ENCODE data around the gene AP3D1.
A peak's percentile ranks its signal among the peaks of the same experiment; 100 is the strongest.
"Not testable (repeated sequence)": the region's sequence is repeated elsewhere in the genome, so short reads cannot be mapped to it uniquely, and the experiment has no call there.

Gene AP3D1

GRCh38 chr19:2108251-2109016 is 42.9 kb downstream of the AP3D1 start:
- no peak for DNase-seq

GRCh38 chr19:2103045-2103707 is 48.2 kb downstream of the AP3D1 start:
- no peak for DNase-seq

GRCh38 chr19:2101417-2102335 is 49.7 kb downstream of the AP3D1 start:
- no peak for DNase-seq

GRCh38 chr19:2100719-2101061 is 50.7 kb downstream of the AP3D1 start:
- DNase-seq = no peak

GRCh38 chr19:2099937-2100718 is 51.2 kb downstream of the AP3D1 start:
- DNase-seq = no peak

- no peak for DNase-seq
These were observed 52.3 kb downstream of the AP3D1 start for GRCh38 chr19:2099054-2099501.

- no peak for DNase-seq
These were observed 53.5 kb downstream of the AP3D1 start for GRCh38 chr19:2097886-2098327.

GRCh38 chr19:2097203-2097885 is 54.0 kb downstream of the AP3D1 start:
- DNase-seq = peak; percentile 28

GRCh38 chr19:2096480-2097202 is 54.7 kb downstream of the AP3D1 start, which contains the start of gene IZUMO4:
Gene IZUMO4 (plus strand): TSS chr19:2096915. CDS start chr19:2096946, 31 bp downstream.
- peak; percentile 89 for DNase-seq

- DNase-seq = no peak
These were observed 55.3 kb downstream of the AP3D1 start, which contains the start of gene MOB3A for GRCh38 chr19:2096034-2096479. Gene MOB3A (minus strand): TSS chr19:2096326. CDS start chr19:2078560, 17,766 bp downstream.

- not testable (repeated sequence) for DNase-seq
These were observed 59.3 kb downstream of the AP3D1 start for GRCh38 chr19:2091926-2092525.

GRCh38 chr19:2089727-2090053 is 61.7 kb downstream of the AP3D1 start:
- no peak for DNase-seq

GRCh38 chr19:2089001-2089711 is 62.2 kb downstream of the AP3D1 start:
- DNase-seq = no peak

- DNase-seq = no peak
These were observed 63.7 kb downstream of the AP3D1 start for GRCh38 chr19:2087621-2088100.

- not testable (repeated sequence) for DNase-seq
These were observed 64.4 kb downstream of the AP3D1 start for GRCh38 chr19:2086695-2087620.

GRCh38 chr19:2084993-2085720 is 66.2 kb downstream of the AP3D1 start:
- DNase-seq = no peak

GRCh38 chr19:2083174-2083854 is 68.1 kb downstream of the AP3D1 start:
- DNase-seq = no peak

Data from DMS79 (cell line).